Esophagus muscularis mucosa (tissue), 4 donors: ENCODE data around the gene C17orf67. TPM values are rescaled to one million over a fixed set of nuclear protein-coding genes. Genes with fewer than 3 reads are reported as not detected.
A peak's percentile ranks its signal among the peaks of the same experiment; 100 is the strongest.

ENCODE experiments used
- DNase-seq: peaks from one replicate; pipeline ENCODE4 v3.0.0-alpha.2; 2017; ENCODE audit errors: extremely low spot score
- H3K27ac ChIP-seq, 4 donors: fragments of 200-600 bp; sonication (generic); replicated peaks in 1 of 4; 1 replicate in 3 of 4; 2 replicates in 1 of 4; pipeline ENCODE4 v1.5.1; 2016 to 2019; ENCODE audit warnings: mild to moderate bottlenecking in 1 of 4
- H3K27me3 ChIP-seq, 4 donors: fragments of 200-600 bp; sonication (generic); one replicate each; pipeline versions ENCODE4 v1.5.1 to v1.6.0; 2016 to 2019
- H3K36me3 ChIP-seq, 4 donors: fragments of 200-600 bp; sonication (generic); one replicate each; pipeline ENCODE4 v1.5.1; 2016 to 2019
- H3K4me1 ChIP-seq, 4 donors: fragments of 200-600 bp; sonication (generic); one replicate each; pipeline ENCODE4 v1.5.1; 2016 to 2019
- H3K4me3 ChIP-seq, 4 donors: fragments of 200-600 bp; sonication (generic); 1 replicate in 2 of 4; 2 replicates in 2 of 4; pipeline ENCODE4 v1.5.1; 2016 to 2019; ENCODE audit warnings: mild to moderate bottlenecking in 4 of 4, moderate library complexity in 1 of 4
- H3K9me3 ChIP-seq, 4 donors: fragments of 200-600 bp; sonication (generic); 1 replicate in 3 of 4; 2 replicates in 1 of 4; pipeline ENCODE4 v1.5.1; 2016 to 2019
- CTCF ChIP-seq, 3 experiments: fragments of 200-600 bp in 2 of 3; fragments of 450-650 bp in 1 of 3; sonication (generic) in 2 of 3; IDR thresholded peaks; one replicate each; pipeline ENCODE4 v1.5.1; 2017 to 2019; ENCODE audit warnings: antibody characterized with exemption in 3 of 3, mild to moderate bottlenecking in 2 of 3, moderate library complexity in 1 of 3
- EP300 ChIP-seq: sonication (generic); formaldehyde crosslinking; IDR thresholded peaks from one replicate; pipeline ENCODE4 v1.6.1; 2017; ENCODE audit warnings: antibody characterized with exemption
- POLR2A ChIP-seq: fragments of 450-650 bp; IDR thresholded peaks from one replicate; pipeline ENCODE4 v1.6.1; 2017; ENCODE audit warnings: antibody characterized with exemption, moderate library complexity, mild to moderate bottlenecking, low read depth
- POLR2AphosphoS5 ChIP-seq, 2 donors: sonication (generic); formaldehyde crosslinking; IDR thresholded peaks; one replicate each; pipeline ENCODE4 v1.6.1; 2017; ENCODE audit warnings: antibody characterized with exemption in 2 of 2
- WGBS: methylation state at CpG from one replicate; pipeline ENCODE4 v1.1.5; 2018; 5-methylcytosine and 5-hydroxymethylcytosine counted together
- intact Hi-C: fragments of 100-400 bp; cut with DNase I; formaldehyde crosslinking; loops from one replicate; pipeline ENCODE4 v1.15.1; 2023
- total RNA-seq, 4 donors: library from RNA; depleted of rRNA; stranded (reverse); fragments of >200 nt; gene quantifications; one replicate each; pipeline versions ENCODE4 v1.1.0 to v1.2.1, GENCODE V29; 2016

The C17orf67 gene
- total RNA-seq, 4 donors from 2014 or later = 0.83 to 4.3 (median 3.6) TPM

GRCh38 chr17:56782338-56782737 is 51.4 kb downstream of the C17orf67 start:
- TF ChIP-seq POLR2A = no peak
- TF ChIP-seq EP300 = no peak
- TF ChIP-seq POLR2AphosphoS5 (IDR thresholded peaks at IDR 0.05) = no peak
- no peak for TF ChIP-seq CTCF (IDR thresholded peaks at IDR 0.05)
- H3K9me3 ChIP-seq = no peaks in the 10 kb centered on the region
- peaks cover 0 to 14% (median 0%) of the 10 kb centered on the region in 4 donors for H3K27me3 ChIP-seq
- intact Hi-C loops = loop anchor here (5.0 kb wide), 1 partner anchor 190 kb away; the partner anchor contains the start of gene NOG
- peaks cover 6 to 12% (median 9%) of the 10 kb centered on the region in 4 donors for H3K4me1 ChIP-seq
- H3K27ac ChIP-seq = no peak overlapping the region
- H3K4me3 ChIP-seq = no peak overlapping the region
- H3K36me3 ChIP-seq = no peaks in the 10 kb centered on the region
- no peak for DNase-seq

DNA sequence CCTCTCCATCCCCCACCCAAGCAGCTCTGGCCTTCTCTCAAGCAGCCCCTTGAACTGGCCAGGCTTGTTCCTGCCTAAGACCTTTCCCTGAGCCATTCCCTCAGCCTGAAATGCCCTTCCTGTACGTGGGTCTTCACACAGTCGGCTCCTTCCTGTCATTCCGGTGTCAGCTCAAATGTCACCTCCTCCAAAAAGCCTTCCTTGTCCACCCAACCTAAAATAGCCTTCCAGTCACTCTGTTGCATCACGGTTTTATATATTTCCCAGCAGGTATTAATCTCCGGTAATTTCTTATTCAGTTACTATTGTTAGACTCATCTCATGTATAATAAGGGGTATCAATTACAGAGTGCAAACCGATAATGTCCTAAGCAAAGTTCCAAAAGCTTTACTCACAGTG is 51.8 kb downstream of the C17orf67 start:
- Histone ChIP-seq H3K27me3 (peaks cover 0 to 18% (median 0%) of the 10 kb centered on the region in 4 donors), H3K27ac (no peak overlapping the region), H3K36me3 (no peaks in the 10 kb centered on the region), H3K4me1 (peaks cover 6 to 12% (median 9%) of the 10 kb centered on the region in 4 donors), H3K4me3 (no peak overlapping the region), H3K9me3 (no peaks in the 10 kb centered on the region)
- DNase-seq = no peak
- TF ChIP-seq POLR2AphosphoS5 (IDR thresholded peaks at IDR 0.05) (no peak), POLR2A (no peak), CTCF (IDR thresholded peaks at IDR 0.05) (no peak), EP300 (no peak)
- intact Hi-C loops = loop anchor here (5.0 kb wide), 1 partner anchor 190 kb away; the partner anchor contains the start of gene NOG
- WGBS = 71% methylated on average over 6 of the region's 6 CpGs

DNA sequence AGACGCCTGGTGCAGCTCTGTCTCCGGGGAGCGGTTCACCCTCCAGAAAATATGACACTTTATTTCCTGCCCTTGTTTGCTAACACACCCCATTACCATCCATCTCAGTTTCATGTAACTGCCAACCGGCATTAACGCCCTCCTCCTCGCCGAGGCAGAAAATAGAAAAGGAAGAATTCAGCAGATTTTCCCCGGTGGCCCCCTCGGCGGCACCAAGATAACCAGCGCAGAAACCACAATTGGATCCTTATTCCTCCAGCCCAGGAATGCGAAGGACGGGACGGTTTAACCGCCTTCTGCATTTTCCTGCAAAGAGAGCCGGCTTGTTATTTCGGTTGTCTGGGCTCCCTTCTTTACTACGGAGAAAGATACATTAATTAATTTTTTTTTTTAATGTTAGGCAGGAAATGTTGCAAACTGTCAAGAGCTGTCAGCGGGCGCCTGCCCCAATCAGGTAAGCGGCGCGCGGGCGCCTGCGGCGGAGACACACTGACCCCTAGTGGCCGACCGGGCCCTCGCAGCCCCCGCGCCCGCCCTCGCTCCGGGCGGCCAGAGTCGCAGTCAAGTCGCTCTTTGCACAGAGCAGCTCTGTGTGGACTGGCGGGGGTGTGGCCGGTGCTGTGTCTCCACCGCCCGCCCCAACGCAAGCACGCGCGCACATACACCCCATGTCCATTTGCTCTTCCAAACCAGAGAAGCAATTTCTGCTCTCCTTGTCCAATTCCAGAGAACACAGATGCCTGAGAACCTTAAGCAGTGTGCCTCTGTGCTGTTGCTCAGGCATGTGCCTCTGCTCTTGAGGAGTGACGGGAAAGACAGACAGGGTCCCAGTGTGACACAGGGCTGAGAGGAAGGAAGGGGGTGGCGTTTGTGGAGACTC is 53.6 kb downstream of the C17orf67 start:
- H3K9me3 ChIP-seq = no peaks in the 10 kb centered on the region
- H3K4me1 ChIP-seq = peaks cover 6 to 12% (median 9%) of the 10 kb centered on the region in 4 donors
- peak in 2 of 3 experiments; percentile 92 to 96 for TF ChIP-seq CTCF (IDR thresholded peaks at IDR 0.05)
- TF ChIP-seq POLR2A = no peak
- TF ChIP-seq EP300 = no peak
- no peak for TF ChIP-seq POLR2AphosphoS5 (IDR thresholded peaks at IDR 0.05)
- DNase-seq = peak; percentile 93
- intact Hi-C loops = loop anchor here (5.0 kb wide), 1 partner anchor 188 kb away; the partner anchor contains the start of gene NOG
- 4% methylated on average over 33 of the region's 48 CpGs for WGBS
- H3K27ac ChIP-seq = no peak overlapping the region
- peaks cover 0 to 23% (median 0%) of the 10 kb centered on the region in 4 donors for H3K27me3 ChIP-seq
- H3K36me3 ChIP-seq = no peaks in the 10 kb centered on the region
- H3K4me3 ChIP-seq = peak overlapping the region; percentile 32 to 53 (median 33)

GRCh38 chr17:56779322-56779721 is 54.4 kb downstream of the C17orf67 start:
- no peak for DNase-seq
- H3K4me3 ChIP-seq = no peak overlapping the region
- H3K27ac ChIP-seq = no peak overlapping the region
- intact Hi-C loops = no loop called here
- WGBS = 60% methylated on average over 4 of the region's 4 CpGs
- H3K9me3 ChIP-seq = no peaks in the 10 kb centered on the region
- peaks cover 0 to 23% (median 0%) of the 10 kb centered on the region in 4 donors for H3K27me3 ChIP-seq
- TF ChIP-seq CTCF (IDR thresholded peaks at IDR 0.05) = no peak
- TF ChIP-seq POLR2AphosphoS5 (IDR thresholded peaks at IDR 0.05) = no peak
- TF ChIP-seq POLR2A = no peak
- TF ChIP-seq EP300 = no peak
- H3K36me3 ChIP-seq = no peaks in the 10 kb centered on the region
- peaks cover 6 to 12% (median 9%) of the 10 kb centered on the region in 4 donors for H3K4me1 ChIP-seq
